Fibroblast of skin of back (primary cell): ENCODE data around the gene C2orf80.
"Not testable (repeated sequence)": the region's sequence is repeated elsewhere in the genome, so short reads cannot be mapped to it uniquely, and the experiment has no call there.

ENCODE experiments used
- DNase-seq: peaks from one replicate; pipeline ENCODE4 v3.0.0-alpha.2; 2013

The C2orf80 gene

GRCh38 chr2:208134928-208135586 is 54.8 kb downstream of the C2orf80 start:
- no peak for DNase-seq

GRCh38 chr2:208130712-208131110 is 59.1 kb downstream of the C2orf80 start:
- DNase-seq: no peak

- no peak for DNase-seq
Measured at GRCh38 chr2:208129744-208130711, 59.8 kb downstream of the C2orf80 start, which contains the start of gene CRYGC. TSS of gene CRYGC (minus strand) at chr2:208129828. CDS start at chr2:208129792, 36 bp downstream.

- DNase-seq: no peak
Measured at GRCh38 chr2:208128136-208128535, 61.7 kb downstream of the C2orf80 start.

GRCh38 chr2:208127090-208127489 is 62.7 kb downstream of the C2orf80 start:
- no peak for DNase-seq

- DNase-seq: no peak
Measured at GRCh38 chr2:208125251-208125650, 64.6 kb downstream of the C2orf80 start.

- DNase-seq: not testable (repeated sequence)
Measured at GRCh38 chr2:208124013-208124715, 65.7 kb downstream of the C2orf80 start, which contains the start of gene CRYGD. TSS of gene CRYGD (minus strand) at chr2:208124524. CDS start at chr2:208124473, 51 bp downstream.

- DNase-seq: no peak
Measured at GRCh38 chr2:208122248-208122647, 67.6 kb downstream of the C2orf80 start.

- no peak for DNase-seq
Measured at GRCh38 chr2:208118918-208119317, 70.9 kb downstream of the C2orf80 start.

GRCh38 chr2:208117390-208117789 is 72.4 kb downstream of the C2orf80 start:
- DNase-seq: not testable (repeated sequence)
